IPS-15b (cell line): ENCODE results near the gene FKBP10.
"Not testable (repeated sequence)": the region's sequence is repeated elsewhere in the genome, so short reads cannot be mapped to it uniquely, and the experiment has no call there.

Experiments used
- H3K27me3 ChIP-seq: one replicate; pipeline ENCODE4 v1.6.1; 2013; ENCODE audit warnings: low read length; ENCODE audit not compliant: control insufficient read depth, insufficient read depth
- H3K36me3 ChIP-seq: one replicate; pipeline ENCODE4 v1.6.1; 2013; ENCODE audit warnings: low read length; ENCODE audit not compliant: control insufficient read depth, insufficient read depth
- H3K4me1 ChIP-seq: one replicate; pipeline ENCODE4 v1.6.1; 2013; ENCODE audit warnings: mild to moderate bottlenecking, low read length; ENCODE audit not compliant: control insufficient read depth, insufficient read depth
- H3K4me3 ChIP-seq: one replicate; pipeline ENCODE4 v1.5.1; 2013; ENCODE audit warnings: low read depth, low read length
- H3K9ac ChIP-seq: one replicate; pipeline ENCODE4 v1.6.1; 2013; ENCODE audit warnings: low read depth, mild to moderate bottlenecking, low read length
- H3K9me3 ChIP-seq: one replicate; pipeline ENCODE4 v1.6.1; 2013; ENCODE audit warnings: mild to moderate bottlenecking, low read length; ENCODE audit not compliant: control insufficient read depth, insufficient read depth

FKBP10 gene

DNA sequence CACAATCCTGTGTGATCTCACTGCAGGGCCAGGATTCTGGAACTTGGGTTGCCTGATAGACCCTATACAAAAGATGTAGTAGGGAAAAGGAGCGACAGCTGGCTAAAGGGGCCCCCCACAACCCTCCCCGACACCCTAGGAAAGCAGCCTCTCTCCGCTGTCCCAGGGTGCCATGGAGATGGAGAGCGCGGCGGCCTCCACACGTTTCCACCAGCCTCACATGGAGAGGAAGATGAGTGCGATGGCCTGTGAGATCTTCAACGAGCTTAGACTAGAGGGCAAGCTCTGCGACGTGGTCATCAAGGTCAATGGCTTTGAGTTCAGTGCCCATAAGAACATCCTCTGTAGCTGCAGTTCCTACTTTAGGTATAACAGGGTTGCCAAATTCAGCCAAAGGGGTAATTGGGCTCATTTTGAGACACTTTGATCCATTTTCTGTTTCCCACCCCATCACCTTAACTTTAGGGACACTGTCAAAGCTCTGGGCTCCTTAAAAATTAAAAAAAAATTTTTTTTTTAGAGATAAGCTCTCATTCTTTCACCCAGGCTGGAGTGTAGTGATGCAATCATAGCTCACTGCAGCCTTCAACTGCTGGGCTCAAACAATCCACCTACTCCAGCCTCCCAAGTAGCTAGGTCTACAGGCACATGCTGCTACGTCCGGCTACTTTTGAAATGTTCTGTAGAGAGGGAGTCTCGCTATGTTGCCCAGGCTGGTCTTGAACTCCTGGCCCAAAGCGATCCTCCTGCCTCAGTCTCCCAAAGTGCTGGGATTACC, 25.1 kb downstream of the FKBP10 start, which contains the start of gene KLHL10:
TSS of gene KLHL10 (plus strand) at position 65 of the 778 bp plus-strand sequence. CDS start at position 173, 108 bp downstream.
- Histone ChIP-seq H3K9ac (no peak within 1 kb of the TSS), H3K36me3 (no peaks in the 10 kb centered on the region)

DNA sequence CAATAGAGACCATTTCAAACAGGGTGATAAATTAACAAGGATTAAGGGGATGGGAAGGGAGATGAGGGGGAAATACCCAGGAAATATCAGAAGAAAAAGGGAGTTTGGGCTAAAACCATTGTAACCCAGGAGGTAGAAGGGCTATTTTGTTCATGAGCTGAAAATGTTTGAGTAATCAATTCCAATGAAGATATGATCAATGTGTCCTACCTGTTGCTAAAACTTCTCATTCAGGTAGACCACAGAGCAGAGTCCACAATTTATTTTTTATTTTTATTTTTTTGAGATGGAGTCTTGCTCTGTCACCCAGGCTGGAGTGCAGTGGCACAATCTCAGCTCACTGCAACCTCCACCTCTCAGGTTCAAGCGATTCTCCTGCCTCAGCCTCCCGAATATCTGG, 26.6 kb downstream of the FKBP10 start:
- H3K36me3 ChIP-seq, H3K27me3 ChIP-seq, H3K9me3 ChIP-seq, H3K4me1 ChIP-seq, H3K9ac ChIP-seq, H3K4me3 ChIP-seq: not testable (repeated sequence)

More for the DNA sequence above, 25.1 kb downstream of the FKBP10 start, which contains the start of gene KLHL10:
- peaks cover 5% of the 10 kb centered on the region for H3K27me3 ChIP-seq
- H3K9me3 ChIP-seq = no peaks in the 10 kb centered on the region
- H3K4me1 ChIP-seq = no peaks in the 10 kb centered on the region
- H3K4me3 ChIP-seq = no peak within 1 kb of the TSS

DNA sequence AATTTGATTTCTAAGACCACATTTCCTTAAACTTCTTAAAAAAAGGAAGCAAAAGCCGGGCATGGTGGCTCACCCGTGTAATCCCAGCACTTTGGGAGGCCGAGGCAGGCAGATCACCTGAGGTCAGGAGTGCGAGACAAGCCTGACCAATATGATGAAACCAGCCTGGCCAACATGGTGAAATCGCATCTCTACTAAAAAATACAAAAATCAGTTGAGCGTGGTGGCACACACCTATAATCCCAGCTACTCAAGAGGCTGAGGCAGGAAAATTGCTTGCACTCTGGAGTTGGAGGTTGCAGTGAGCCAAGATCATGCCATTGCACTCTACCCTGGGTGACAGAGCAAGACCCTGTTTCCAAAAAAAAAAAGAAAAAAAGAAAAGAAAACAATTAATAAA, 28.0 kb downstream of the FKBP10 start:
- not testable (repeated sequence) for H3K9ac ChIP-seq, H3K36me3 ChIP-seq, H3K27me3 ChIP-seq, H3K4me1 ChIP-seq, H3K9me3 ChIP-seq, H3K4me3 ChIP-seq

DNA sequence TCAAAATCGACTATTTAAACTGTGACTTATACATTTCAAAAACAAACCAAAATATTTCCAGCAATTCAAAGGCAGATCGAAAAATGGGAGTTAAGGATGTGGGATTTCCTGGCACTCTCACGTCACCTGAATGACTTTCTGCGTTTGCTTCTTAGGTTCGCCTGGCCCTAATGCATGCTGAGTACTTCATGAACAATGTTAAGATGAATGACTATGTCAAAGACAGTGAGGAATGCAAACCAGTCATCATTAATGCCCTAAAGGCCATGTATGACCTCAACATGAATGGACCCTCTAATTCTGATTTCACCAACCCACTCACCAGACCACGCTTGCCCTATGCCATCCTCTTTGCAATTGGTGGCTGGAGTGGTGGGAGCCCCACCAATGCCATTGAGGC, 32.2 kb downstream of the FKBP10 start:
- no peaks in the 10 kb centered on the region for H3K4me1 ChIP-seq
- no peaks in the 10 kb centered on the region for H3K27me3 ChIP-seq
- H3K9ac ChIP-seq = no peak overlapping the region

DNA sequence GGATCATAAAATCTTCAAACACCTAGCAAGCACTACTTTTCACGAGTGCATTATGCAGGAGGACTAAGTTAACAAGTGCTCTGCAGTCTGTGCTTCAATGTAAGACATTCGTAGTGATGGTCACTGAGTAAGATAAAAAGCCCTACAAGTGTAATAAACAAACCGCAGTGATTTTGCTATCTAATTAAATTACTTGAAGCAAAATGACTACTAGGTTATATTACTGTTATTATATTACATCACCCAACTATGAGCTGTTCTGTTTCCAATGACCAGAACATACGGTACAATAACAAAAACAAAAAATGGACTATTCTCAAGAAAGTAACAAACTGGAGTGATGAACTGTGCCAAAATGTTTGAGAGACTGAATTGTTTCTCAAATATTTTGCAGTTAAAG, 36.0 kb downstream of the FKBP10 start:
- Histone ChIP-seq H3K36me3 (no peaks in the 10 kb centered on the region), H3K4me1 (no peaks in the 10 kb centered on the region), H3K4me3 (no peak overlapping the region), H3K9ac (no peak overlapping the region), H3K9me3 (no peaks in the 10 kb centered on the region), H3K27me3 (no peaks in the 10 kb centered on the region)

More for the DNA sequence above, 32.2 kb downstream of the FKBP10 start:
- Histone ChIP-seq H3K4me3 (no peak overlapping the region), H3K9me3 (no peaks in the 10 kb centered on the region), H3K36me3 (no peaks in the 10 kb centered on the region)

DNA sequence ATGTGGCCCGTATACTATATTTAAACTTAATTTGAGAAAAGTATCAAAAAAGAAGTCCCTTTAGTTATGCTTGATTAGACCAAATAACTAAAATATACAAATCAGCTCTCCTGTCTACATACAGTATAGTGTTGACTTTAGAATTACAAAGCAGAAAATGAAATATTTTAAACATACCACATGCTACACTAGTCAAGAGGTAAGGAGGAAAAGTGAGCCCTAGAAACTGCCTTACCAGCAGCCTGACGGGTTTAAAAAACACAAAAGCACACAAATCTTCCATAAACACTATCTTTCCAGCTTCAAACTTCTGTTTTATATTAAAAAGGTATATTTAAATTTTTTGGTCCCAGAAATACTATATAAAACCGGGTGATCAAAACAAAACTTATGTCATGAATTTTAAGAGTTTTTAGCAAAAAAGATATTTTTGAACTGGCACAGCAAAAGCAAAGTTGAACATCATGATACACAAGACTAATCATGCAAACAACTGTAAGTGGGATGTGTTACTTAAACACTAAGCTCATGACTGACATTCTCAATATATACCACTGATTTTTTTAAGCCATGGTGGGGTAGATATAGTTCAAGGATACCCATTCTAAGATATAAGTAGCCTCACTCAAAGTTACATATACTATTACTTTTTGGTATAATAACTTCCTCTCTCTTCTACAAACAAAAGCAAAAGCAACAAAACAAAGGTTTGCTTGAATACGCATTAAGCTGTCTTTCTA, 36.6 kb downstream of the FKBP10 start:
- Histone ChIP-seq H3K36me3 (peaks cover 2% of the 10 kb centered on the region), H3K4me3 (no peak overlapping the region), H3K27me3 (no peaks in the 10 kb centered on the region), H3K9ac (no peak overlapping the region), H3K4me1 (no peaks in the 10 kb centered on the region), H3K9me3 (no peaks in the 10 kb centered on the region)

DNA sequence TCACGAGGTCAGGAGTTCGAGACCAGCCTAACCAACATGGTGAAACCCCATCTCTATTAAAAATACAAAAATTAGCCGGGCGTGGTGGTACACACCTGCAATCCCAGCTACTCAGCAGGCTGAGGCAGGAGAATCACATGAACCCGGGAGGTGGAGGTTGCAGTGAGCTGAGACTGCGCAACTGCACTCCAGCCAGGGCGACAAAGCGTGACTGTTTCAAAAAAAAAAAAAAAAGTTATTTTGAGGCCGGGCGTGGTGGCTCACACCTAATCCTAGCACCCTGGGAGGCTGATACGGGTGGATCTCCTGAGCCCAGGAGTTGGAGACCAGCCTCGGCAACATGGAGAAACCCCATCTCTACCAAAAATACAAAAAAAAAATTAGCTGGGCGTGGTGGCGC, 38.6 kb downstream of the FKBP10 start:
- not testable (repeated sequence) for H3K4me1 ChIP-seq, H3K36me3 ChIP-seq, H3K9me3 ChIP-seq, H3K9ac ChIP-seq, H3K4me3 ChIP-seq, H3K27me3 ChIP-seq

DNA sequence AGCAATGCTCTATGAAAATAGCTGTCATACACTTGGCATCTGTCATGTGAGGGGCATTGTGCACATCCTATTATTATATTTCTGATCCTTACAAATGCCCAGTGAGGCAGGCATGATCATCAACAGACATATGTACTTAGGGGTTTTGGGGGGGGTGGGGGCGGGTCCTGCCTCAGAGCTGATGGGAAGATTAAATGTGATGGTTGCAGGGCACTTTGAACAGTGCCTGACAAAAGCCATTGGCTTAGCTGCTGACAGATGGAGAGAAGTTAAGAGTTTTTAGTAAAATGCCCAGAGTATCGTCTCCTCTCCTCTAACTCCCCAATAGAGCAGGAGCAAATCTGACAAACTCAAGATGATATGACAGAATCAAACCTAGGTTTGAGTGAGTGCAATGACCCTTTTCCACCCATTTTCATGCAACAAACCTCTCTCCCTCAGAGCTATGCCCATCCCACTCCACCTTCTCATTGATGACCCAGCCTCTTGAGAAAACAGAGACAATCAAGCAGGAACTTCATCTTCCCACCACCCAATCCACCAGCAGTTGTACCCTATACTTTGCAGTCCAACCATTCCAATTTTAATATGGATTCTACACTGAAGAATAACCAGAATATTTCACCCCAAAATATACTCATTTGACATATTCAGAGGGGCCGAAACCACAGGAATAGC, 47.6 kb downstream of the FKBP10 start:
- H3K36me3 ChIP-seq = peaks cover 3% of the 10 kb centered on the region
- H3K4me1 ChIP-seq = peaks cover 22% of the 10 kb centered on the region
- H3K4me3 ChIP-seq = peak overlapping the region; percentile 3
- H3K9me3 ChIP-seq = no peaks in the 10 kb centered on the region
- H3K27me3 ChIP-seq = no peaks in the 10 kb centered on the region
- H3K9ac ChIP-seq = no peak overlapping the region

DNA sequence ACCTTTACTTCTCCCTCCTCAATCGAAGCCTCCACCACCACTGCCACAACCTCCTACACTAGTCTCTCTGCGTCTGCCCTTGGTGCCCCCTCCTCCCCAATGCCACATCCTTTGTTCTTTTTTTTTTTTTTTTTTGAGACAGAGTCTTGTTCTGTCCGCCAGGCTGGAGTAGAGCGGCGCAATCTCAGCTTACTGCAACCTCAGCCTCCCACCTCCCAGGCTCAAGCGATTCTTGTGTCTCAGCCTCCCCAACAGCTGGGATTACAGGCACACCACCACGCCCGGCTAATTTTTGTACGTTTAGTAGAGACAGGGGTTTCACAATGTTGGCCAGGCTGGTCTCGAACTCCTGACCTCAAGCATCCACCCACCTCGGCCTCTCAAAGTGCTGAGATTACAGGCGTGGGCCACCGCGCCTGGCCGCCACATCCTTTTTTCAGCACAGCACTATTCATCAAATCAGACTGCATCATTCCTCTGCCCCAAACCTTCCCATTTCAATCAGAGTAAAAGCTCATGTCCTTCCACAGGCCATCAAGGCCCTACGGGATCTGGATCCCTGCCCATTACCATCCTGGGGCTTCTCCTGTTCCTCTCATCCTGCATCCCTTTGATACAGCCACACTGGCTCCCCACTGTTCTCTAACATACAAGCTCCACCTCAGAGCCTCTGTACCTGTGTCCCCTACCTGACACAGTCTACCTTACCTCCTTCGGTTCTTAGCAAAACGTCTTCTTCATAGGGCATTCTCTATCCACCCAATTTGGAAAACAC, 50.5 kb downstream of the FKBP10 start:
- peaks cover 22% of the 10 kb centered on the region for H3K4me1 ChIP-seq
- H3K27me3 ChIP-seq = no peaks in the 10 kb centered on the region
- H3K9ac ChIP-seq = no peak overlapping the region
- H3K36me3 ChIP-seq = peaks cover 3% of the 10 kb centered on the region
- peak overlapping the region; percentile 86 for H3K4me3 ChIP-seq
- H3K9me3 ChIP-seq = no peaks in the 10 kb centered on the region

DNA sequence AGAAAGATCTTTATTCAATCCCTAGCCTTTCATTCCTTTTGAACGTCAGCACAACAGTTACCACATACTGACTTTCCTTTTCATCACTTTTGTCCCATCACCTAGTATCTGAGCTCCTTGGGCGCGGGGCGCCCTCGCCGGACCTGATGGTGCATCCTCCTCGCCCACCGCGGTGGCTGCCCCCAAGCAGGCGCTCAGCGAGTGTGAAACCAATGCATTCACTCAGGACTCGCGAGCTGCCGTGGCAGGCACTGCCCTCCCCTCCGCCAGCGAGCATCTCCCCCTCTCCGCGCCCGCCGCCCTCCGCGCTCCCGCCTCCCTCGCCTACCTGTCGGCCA, 51.7 kb downstream of the FKBP10 start:
- Histone ChIP-seq H3K9me3 (no peaks in the 10 kb centered on the region), H3K4me1 (peaks cover 22% of the 10 kb centered on the region), H3K9ac (peak overlapping the region; percentile 93)

DNA sequence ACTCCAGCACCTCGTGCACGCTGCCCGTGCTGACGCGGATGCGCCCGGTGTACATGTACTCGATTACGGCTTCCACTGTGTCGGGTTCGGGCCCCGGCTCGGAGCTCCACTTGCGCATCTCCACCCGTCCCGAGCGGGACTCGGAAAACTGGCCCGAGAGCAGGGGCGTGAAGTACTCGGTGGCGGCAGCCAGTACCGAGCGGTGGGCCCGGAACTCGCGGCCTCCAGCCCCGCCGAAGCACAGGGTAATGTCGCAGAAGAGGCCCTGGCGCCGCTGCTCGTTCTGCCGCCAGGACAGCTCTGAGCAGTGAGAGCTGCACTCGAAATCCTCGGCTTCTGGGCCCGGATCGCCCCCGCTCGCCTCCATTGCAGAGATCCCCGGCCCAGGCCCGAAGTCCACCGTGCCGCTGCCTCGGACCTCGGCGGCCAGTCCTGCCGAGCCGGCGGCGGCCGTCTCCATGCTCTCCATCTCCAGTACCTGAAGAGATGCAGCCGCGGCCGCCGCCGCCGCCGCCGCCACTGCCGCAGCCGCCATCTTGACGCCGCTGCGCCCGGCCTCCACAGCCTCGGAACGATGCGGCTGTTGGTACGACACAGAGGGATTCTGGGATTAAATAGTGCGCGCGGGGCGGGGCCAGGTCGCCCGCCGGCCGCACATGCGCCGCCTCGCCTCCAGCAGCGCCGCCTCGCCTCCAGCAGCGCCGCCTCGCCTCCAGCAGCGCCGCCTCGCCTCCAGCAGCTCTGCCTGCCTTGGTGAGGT, 52.2 kb downstream of the FKBP10 start, which contains the start of gene KLHL11:
TSS of gene KLHL11 (minus strand) at position 588 of the 760 bp plus-strand sequence. CDS start at position 535, 53 bp downstream.
- H3K27me3 ChIP-seq = no peaks in the 10 kb centered on the region
- peaks cover 22% of the 10 kb centered on the region for H3K4me1 ChIP-seq
- peaks cover 14% of the 10 kb centered on the region for H3K36me3 ChIP-seq
- peak within 1 kb of the TSS; percentile 93 for H3K9ac ChIP-seq
- peak within 1 kb of the TSS; percentile 86 for H3K4me3 ChIP-seq
- no peaks in the 10 kb centered on the region for H3K9me3 ChIP-seq

More for the DNA sequence above, 51.7 kb downstream of the FKBP10 start:
- peaks cover 11% of the 10 kb centered on the region for H3K36me3 ChIP-seq
- H3K4me3 ChIP-seq = peak overlapping the region; percentile 86
- H3K27me3 ChIP-seq = no peaks in the 10 kb centered on the region
